ENCODE results near the gene CLTB. TPM values are rescaled to one million over a fixed set of nuclear protein-coding genes. Genes with fewer than 3 reads are reported as not detected.
A peak's percentile ranks its signal among the peaks of the same experiment; 100 is the strongest.

Gene CLTB
- total and polyA plus RNA-seq, 2 of the 13 experiments (the other 11 are each of a cell fraction or from before 2014, with no cell fraction given): 23.3 to 33.8 TPM

GRCh38 chr5:176415952-176416924 lies at the start of gene CLTB (continued):
- TF ChIP-seq ZNF660 (CRISPR knock-in tag; IDR thresholded peaks at IDR 0.05; ENCODE audit: borderline replicate concordance, low read depth) (no peak), MXD1 (CRISPR knock-in tag; IDR thresholded peaks at IDR 0.05) (no peak), AKAP8 (CRISPR knock-in tag; IDR thresholded peaks at IDR 0.05) (no peak), ZNF275 (CRISPR knock-in tag; IDR thresholded peaks at IDR 0.05; ENCODE audit: borderline replicate concordance) (no peak), IRF2 (CRISPR knock-in tag; IDR thresholded peaks at IDR 0.05) (peak; percentile 84), ZNF691 (CRISPR knock-in tag; IDR thresholded peaks at IDR 0.05; ENCODE audit: borderline replicate concordance, low read depth) (peak; percentile 63; the same call in 1 of the 2 replicates), SP4 (CRISPR knock-in tag; IDR thresholded peaks at IDR 0.05) (peak; percentile 97), ZNF747 (CRISPR knock-in tag; IDR thresholded peaks at IDR 0.05; ENCODE audit: borderline replicate concordance) (no peak), ZNF772 (CRISPR knock-in tag; IDR thresholded peaks at IDR 0.05) (0 out of 2 replicates have a peak, but pooled peaks have one; percentile 50), GTF3A (CRISPR knock-in tag; conservative IDR thresholded peaks at IDR 0.05) (no peak), IRX3 (CRISPR knock-in tag; IDR thresholded peaks at IDR 0.05; ENCODE audit: borderline replicate concordance, low read depth) (0 out of 2 replicates have a peak, but pooled peaks have one; percentile 33), ZNF10 (CRISPR knock-in tag; IDR thresholded peaks at IDR 0.05; ENCODE audit: borderline replicate concordance, low read depth) (no peak), ZSCAN20 (CRISPR knock-in tag; IDR thresholded peaks at IDR 0.05; ENCODE audit: borderline replicate concordance) (peak; percentile 49; the same call in 1 of the 2 replicates), CBX5 (CRISPR knock-in tag; IDR thresholded peaks at IDR 0.05; ENCODE audit: borderline replicate concordance) (peak; percentile 52; the same call in 1 of the 2 replicates), ATAD3A (CRISPR knock-in tag; IDR thresholded peaks at IDR 0.05) (no peak), SMAD1 (CRISPR knock-in tag; IDR thresholded peaks at IDR 0.05; ENCODE audit: borderline replicate concordance, low read depth) (no peak), SIN3A (IDR thresholded peaks at IDR 0.05; ENCODE audit: borderline replicate concordance, low read depth, low read length) (peak; percentile 25; the same call in 1 of the 2 replicates), SOX5 (CRISPR knock-in tag; IDR thresholded peaks at IDR 0.05; ENCODE audit: borderline replicate concordance) (peak; percentile 34; the same call in 1 of the 2 replicates), NFIB (CRISPR knock-in tag; IDR thresholded peaks at IDR 0.05; ENCODE audit: borderline replicate concordance) (no peak), ZNF414 (CRISPR knock-in tag; IDR thresholded peaks at IDR 0.05) (no peak)
- TF ChIP-seq, protein P1, sequence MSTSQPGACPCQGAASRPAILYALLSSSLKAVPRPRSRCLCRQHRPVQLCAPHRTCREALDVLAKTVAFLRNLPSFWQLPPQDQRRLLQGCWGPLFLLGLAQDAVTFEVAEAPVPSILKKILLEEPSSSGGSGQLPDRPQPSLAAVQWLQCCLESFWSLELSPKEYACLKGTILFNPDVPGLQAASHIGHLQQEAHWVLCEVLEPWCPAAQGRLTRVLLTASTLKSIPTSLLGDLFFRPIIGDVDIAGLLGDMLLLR (CRISPR knock-in tag; IDR thresholded peaks at IDR 0.05): no peak
- TF ChIP-seq, protein P2, sequence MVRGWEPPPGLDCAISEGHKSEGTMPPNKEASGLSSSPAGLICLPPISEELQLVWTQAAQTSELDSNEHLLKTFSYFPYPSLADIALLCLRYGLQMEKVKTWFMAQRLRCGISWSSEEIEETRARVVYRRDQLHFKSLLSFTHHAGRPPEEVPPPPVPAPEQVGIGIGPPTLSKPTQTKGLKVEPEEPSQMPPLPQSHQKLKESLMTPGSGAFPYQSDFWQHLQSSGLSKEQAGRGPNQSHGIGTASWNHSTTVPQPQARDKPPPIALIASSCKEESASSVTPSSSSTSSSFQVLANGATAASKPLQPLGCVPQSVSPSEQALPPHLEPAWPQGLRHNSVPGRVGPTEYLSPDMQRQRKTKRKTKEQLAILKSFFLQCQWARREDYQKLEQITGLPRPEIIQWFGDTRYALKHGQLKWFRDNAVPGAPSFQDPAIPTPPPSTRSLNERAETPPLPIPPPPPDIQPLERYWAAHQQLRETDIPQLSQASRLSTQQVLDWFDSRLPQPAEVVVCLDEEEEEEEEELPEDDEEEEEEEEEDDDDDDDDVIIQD (CRISPR knock-in tag; IDR thresholded peaks at IDR 0.05; ENCODE audit: low read depth): no peak

Data from HepG2 (cell line).